GM13976 (cell line): ENCODE data around the gene IQCC.
"Not testable (repeated sequence)": the region's sequence is repeated elsewhere in the genome, so short reads cannot be mapped to it uniquely, and the experiment has no call there.

Experiments
- DNase-seq: peaks from one replicate; pipeline ENCODE4 v3.0.0; 2012; ENCODE audit warnings: low spot score
- in situ Hi-C: fragments of 300-500 bp; cut with MboI; formaldehyde crosslinking; loops from one replicate; pipeline ENCODE4 v1.12.0; 2022; ENCODE audit warnings: low sequenced_read_pairs, mixed read lengths, inconsistent platforms; ENCODE audit not compliant: unreplicated experiment
- TF ChIP-seq, protein P1 (sequence below): IDR thresholded peaks from 2 replicates; pipeline ENCODE4 v1.5.1; 2012; ENCODE audit warnings: borderline replicate concordance, mild to moderate bottlenecking; ENCODE audit not compliant: insufficient read depth; ENCODE audit errors: extremely low read depth, missing control alignments, control extremely low read depth

Gene IQCC

DNA sequence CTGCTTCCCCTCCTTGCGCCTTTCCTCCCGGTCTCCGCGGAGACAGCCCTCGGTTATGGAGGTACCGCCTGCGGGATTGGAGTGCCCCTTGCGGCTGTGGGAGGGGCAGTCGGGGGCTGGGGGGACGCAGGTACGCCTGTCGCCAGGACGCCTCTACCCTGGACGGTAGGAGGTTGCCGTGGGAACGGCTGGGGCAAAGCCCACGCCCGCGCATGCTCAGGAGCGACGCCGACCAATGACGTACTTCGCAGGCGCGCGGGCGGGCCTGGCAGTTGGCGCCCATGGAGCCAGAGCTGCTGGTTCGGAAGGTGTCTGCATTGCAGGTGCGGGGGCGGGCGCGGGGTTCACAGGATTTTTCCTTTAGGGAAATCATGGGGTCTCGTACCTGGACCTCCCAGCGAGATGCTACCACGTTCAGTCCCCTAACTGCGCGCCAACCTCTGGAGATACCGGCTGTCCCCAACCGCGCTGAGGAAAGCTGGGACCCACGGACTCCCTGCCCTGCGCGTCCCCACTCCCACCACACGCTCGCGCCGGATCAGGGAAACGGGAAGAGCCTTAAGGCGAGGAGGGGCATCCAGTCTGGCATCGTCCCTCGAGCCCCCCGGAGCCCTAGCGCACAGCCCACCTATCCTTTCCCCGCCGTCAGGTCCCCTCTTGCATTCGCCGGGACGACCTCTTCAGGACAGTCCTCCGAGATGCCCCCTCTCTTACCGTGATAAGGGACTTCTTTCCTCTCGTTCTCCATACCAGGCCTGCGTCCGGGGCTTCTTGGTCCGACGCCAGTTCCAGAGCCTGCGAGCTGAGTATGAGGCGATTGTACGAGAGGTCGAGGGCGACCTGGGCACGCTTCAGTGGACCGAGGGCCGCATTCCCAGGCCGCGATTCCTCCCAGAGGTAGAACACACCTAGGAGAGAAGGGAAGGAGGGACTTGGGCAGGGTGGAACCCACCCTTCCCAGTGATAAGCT is at the start of gene IQCC:
Gene IQCC (plus strand): TSS at position 271 of the 970 bp plus-strand sequence. CDS start 11 bp downstream, at position 282.
- peak; percentile 96 for DNase-seq
- in situ Hi-C loops = no loop called here
- TF ChIP-seq, protein P1, sequence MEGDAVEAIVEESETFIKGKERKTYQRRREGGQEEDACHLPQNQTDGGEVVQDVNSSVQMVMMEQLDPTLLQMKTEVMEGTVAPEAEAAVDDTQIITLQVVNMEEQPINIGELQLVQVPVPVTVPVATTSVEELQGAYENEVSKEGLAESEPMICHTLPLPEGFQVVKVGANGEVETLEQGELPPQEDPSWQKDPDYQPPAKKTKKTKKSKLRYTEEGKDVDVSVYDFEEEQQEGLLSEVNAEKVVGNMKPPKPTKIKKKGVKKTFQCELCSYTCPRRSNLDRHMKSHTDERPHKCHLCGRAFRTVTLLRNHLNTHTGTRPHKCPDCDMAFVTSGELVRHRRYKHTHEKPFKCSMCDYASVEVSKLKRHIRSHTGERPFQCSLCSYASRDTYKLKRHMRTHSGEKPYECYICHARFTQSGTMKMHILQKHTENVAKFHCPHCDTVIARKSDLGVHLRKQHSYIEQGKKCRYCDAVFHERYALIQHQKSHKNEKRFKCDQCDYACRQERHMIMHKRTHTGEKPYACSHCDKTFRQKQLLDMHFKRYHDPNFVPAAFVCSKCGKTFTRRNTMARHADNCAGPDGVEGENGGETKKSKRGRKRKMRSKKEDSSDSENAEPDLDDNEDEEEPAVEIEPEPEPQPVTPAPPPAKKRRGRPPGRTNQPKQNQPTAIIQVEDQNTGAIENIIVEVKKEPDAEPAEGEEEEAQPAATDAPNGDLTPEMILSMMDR = no peak

- peak; percentile 58 for DNase-seq
- in situ Hi-C loops = no loop called here
- TF ChIP-seq, protein P1 = no peak
These were observed 46.3 kb upstream of the IQCC start for GRCh38 chr1:32159189-32159588.

DNA sequence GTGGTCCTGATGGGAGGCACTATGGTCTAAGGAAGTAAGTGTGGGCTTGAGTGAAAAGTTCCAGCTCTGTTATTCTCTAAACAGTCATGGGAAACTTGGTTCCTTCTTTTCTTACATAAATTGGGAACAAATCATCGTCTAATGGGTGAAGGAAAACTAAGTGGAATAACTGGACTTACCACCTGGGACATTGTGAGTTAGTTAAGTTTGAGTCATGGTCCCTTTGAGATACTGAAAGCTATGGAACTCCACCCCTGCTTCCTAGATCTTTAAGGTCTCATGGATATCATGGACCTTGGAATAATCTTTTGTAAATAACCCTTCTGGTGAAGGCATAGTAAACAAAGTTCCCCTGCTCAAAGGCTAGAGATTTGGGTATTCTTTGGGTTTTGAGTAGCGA is 42.1 kb upstream of the IQCC start:
- no peak for DNase-seq
- in situ Hi-C loops = no loop called here
- TF ChIP-seq, protein P1 = no peak

- DNase-seq, in situ Hi-C loops: not testable (repeated sequence)
These were observed 39.8 kb upstream of the IQCC start for GRCh38 chr1:32165633-32166032.

DNA sequence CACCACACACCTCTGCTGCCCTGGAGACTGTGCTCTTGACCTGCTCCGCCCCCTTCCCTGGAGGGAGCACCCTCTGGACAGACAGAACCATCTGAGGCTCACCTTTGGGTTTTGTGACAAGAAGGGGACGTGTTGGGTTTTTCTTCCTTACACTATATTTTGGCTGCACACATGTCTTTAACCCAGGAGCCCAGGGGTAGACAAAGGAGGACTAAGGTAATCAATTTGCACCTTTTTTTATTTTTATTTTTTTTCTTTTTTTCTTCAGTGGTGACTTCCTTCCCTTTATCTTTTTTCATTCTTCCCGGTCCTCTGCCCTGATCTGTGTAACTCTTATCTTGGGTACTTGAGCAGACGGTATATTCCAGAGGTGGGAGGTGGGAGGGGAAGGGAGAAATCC is 34.5 kb upstream of the IQCC start:
- no peak for DNase-seq
- in situ Hi-C loops = no loop called here
- TF ChIP-seq, protein P1 = no peak

GRCh38 chr1:32172621-32173245 is 32.7 kb upstream of the IQCC start:
- in situ Hi-C loops = no loop called here
- TF ChIP-seq, protein P1 = no peak
- DNase-seq = no peak
